PC-9 (cell line): ENCODE results near the gene NOTCH4. TPM values are rescaled to one million over a fixed set of nuclear protein-coding genes. Genes with fewer than 3 reads are reported as not detected.

Experiments
- BruUV-seq: library from RNA; stranded (reverse); fragments of 400-500 nt; replicated peaks from 2 replicates; lab custom pipeline; 2021; lab: Mats Ljungman, UMichigan
- CTCF ChIA-PET: fragments of 300-600 bp; sonication (Branson Sonifier 250); formaldehyde crosslinking; loops from one replicate; lab custom pipeline; 2022; ENCODE audit warnings: antibody characterized with exemption; lab: Charles Lee
- POLR2A ChIA-PET: fragments of 300-600 bp; sonication (Branson Sonifier 250); formaldehyde crosslinking; loops from one replicate; lab custom pipeline; 2022; ENCODE audit warnings: antibody characterized with exemption; ENCODE audit not compliant: unreplicated experiment; lab: Charles Lee
- DNase-seq, 2 experiments: peaks; one replicate each; pipeline versions ENCODE4 v3.0.0 to v3.0.0-alpha.2; 2015 to 2022; ENCODE audit warnings: mixed read lengths in 1 of 2
- H2AFZ ChIP-seq: fragments of 200-600 bp; sonication (generic); 2 replicates; pipeline ENCODE4 v1.8.1; 2017; ENCODE audit warnings: antibody characterized with exemption
- H3F3A ChIP-seq: fragments of 200-600 bp; sonication (generic); 2 replicates; pipeline ENCODE4 v1.8.1; 2017; ENCODE audit warnings: antibody characterized with exemption, mild to moderate bottlenecking, low read depth; ENCODE audit not compliant: insufficient read depth
- H3K27ac ChIP-seq: fragments of 200-600 bp; sonication (generic); 2 replicates; pipeline ENCODE4 v1.6.1; 2016; ENCODE audit warnings: mixed run types
- H3K27me3 ChIP-seq: fragments of 200-600 bp; sonication (generic); 2 replicates; pipeline ENCODE4 v1.6.1; 2016; ENCODE audit warnings: low read depth, mixed run types; ENCODE audit not compliant: insufficient read depth
- H3K36me3 ChIP-seq: fragments of 200-600 bp; sonication (generic); 2 replicates; pipeline ENCODE4 v1.6.1; 2016; ENCODE audit warnings: low read depth, mixed run types
- H3K4me1 ChIP-seq: fragments of 200-600 bp; sonication (generic); replicated peaks from 2 replicates; pipeline ENCODE4 v1.6.1; 2016; ENCODE audit warnings: mixed run types; ENCODE audit not compliant: insufficient read depth
- H3K4me2 ChIP-seq: fragments of 200-600 bp; sonication (generic); 2 replicates; pipeline ENCODE4 v1.6.1; 2017; ENCODE audit warnings: mixed run types
- H3K4me3 ChIP-seq: fragments of 200-600 bp; sonication (generic); 2 replicates; pipeline ENCODE4 v1.6.1; 2016; ENCODE audit warnings: mixed run types
- H3K79me2 ChIP-seq: fragments of 200-600 bp; sonication (generic); 2 replicates; pipeline ENCODE4 v1.6.1; 2017; ENCODE audit warnings: low read depth, mixed run types
- H3K9me2 ChIP-seq: fragments of 200-600 bp; sonication (generic); 2 replicates; pipeline ENCODE4 v1.8.1; 2017; ENCODE audit warnings: mild to moderate bottlenecking; ENCODE audit not compliant: insufficient read depth
- H3K9me3 ChIP-seq: fragments of 200-600 bp; sonication (generic); 2 replicates; pipeline ENCODE4 v1.8.1; 2016; ENCODE audit warnings: low read depth; ENCODE audit not compliant: insufficient read depth
- H4K20me1 ChIP-seq: fragments of 200-600 bp; sonication (generic); 2 replicates; pipeline ENCODE4 v1.8.1; 2017; ENCODE audit not compliant: insufficient read depth
- EZH2 ChIP-seq: fragments of 200-600 bp; sonication (generic); IDR thresholded peaks from 2 replicates; pipeline ENCODE4 v1.8.0; 2017; ENCODE audit warnings: antibody characterized with exemption, low read depth
- intact Hi-C: fragments of 100-400 bp; cut with micrococcal nuclease; formaldehyde crosslinking; loops from one replicate; pipeline ENCODE4 v1.10.0; 2022; ENCODE audit not compliant: unreplicated experiment
- total RNA-seq: library from RNA; stranded (reverse); gene quantifications from 2 replicates; pipeline ENCODE4 v1.2.3, GENCODE V29; 2021
- TF ChIP-seq, protein P1 (sequence below): fragments of 200-600 bp; sonication (generic); conservative IDR thresholded peaks from 2 replicates; pipeline ENCODE4 v1.6.1; 2017; ENCODE audit warnings: mixed run types, antibody characterized with exemption, mild to moderate bottlenecking, moderate library complexity

NOTCH4 gene
- total RNA-seq, 1 experiment from 2014 or later = 1.5 TPM

DNA sequence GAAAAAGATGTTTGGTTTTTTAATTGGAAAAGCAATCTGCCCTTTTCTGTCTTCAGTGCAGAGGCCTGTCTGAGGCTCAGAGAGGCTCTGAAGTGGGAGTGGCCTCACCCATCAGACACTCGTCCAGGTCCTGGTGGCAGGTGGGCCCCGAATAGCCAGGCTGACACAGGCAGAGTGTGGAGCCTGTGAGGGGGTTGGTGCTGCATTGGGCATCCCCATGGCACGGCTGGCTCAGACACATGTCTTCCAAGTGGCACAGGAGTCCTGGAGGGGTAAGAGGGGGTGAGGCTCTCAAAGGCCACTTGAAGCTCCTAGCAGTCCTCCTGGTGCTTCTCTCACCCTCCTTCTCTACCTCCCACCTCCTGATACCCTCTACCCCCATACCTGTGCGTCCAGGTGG, 3.8 kb downstream of the NOTCH4 start:
- intact Hi-C loops = no loop called here
- no peaks in the 10 kb centered on the region for H3K4me1 ChIP-seq

DNA sequence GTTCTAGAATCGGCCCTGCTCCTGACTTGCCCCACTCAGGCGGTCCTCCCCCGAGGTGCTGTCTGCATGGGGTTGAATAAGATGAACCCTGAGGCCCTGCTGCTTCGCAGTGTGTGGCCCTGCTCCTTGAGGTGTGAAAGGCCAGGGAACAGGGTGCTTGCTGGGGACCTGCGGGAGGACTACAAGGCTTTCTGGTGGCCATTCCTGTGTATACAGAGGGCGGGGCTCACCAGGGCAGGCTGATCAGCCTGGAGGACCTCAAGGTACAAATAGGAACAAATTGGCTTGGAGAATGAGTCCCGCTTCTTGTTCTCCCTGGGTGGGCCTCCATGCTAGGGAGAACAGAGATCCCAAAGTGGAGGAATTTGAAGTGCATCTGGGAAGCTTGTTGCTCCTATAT, 5.7 kb downstream of the NOTCH4 start:
- TF ChIP-seq, protein P1, sequence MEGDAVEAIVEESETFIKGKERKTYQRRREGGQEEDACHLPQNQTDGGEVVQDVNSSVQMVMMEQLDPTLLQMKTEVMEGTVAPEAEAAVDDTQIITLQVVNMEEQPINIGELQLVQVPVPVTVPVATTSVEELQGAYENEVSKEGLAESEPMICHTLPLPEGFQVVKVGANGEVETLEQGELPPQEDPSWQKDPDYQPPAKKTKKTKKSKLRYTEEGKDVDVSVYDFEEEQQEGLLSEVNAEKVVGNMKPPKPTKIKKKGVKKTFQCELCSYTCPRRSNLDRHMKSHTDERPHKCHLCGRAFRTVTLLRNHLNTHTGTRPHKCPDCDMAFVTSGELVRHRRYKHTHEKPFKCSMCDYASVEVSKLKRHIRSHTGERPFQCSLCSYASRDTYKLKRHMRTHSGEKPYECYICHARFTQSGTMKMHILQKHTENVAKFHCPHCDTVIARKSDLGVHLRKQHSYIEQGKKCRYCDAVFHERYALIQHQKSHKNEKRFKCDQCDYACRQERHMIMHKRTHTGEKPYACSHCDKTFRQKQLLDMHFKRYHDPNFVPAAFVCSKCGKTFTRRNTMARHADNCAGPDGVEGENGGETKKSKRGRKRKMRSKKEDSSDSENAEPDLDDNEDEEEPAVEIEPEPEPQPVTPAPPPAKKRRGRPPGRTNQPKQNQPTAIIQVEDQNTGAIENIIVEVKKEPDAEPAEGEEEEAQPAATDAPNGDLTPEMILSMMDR = no peak
- no peak for TF ChIP-seq EZH2
- intact Hi-C loops = no loop called here
- Histone ChIP-seq H3K4me1 (no peaks in the 10 kb centered on the region), H3F3A (no peaks in the 10 kb centered on the region), H3K9me3 (no peaks in the 10 kb centered on the region), H4K20me1 (no peaks in the 10 kb centered on the region), H3K27me3 (peaks cover 87% of the 10 kb centered on the region), H3K27ac (no peak overlapping the region), H3K9me2 (no peaks in the 10 kb centered on the region), H3K4me3 (no peak overlapping the region), H3K4me2 (no peak overlapping the region), H2AFZ (no peak overlapping the region), H3K36me3 (no peaks in the 10 kb centered on the region), H3K79me2 (no peaks in the 10 kb centered on the region)
- DNase-seq = no peak
- ChIA-PET CTCF (no interaction called here), POLR2A (no interaction called here)
- no TSS peak for BruUV-seq

More for the DNA sequence above, 3.8 kb downstream of the NOTCH4 start:
- Histone ChIP-seq H2AFZ (no peak overlapping the region), H3K4me3 (no peak overlapping the region), H3K79me2 (no peaks in the 10 kb centered on the region), H3K27me3 (peaks cover 77% of the 10 kb centered on the region), H3K36me3 (no peaks in the 10 kb centered on the region), H3K27ac (no peak overlapping the region), H3K9me3 (no peaks in the 10 kb centered on the region), H3K9me2 (no peaks in the 10 kb centered on the region), H3F3A (no peaks in the 10 kb centered on the region), H3K4me2 (no peak overlapping the region), H4K20me1 (no peaks in the 10 kb centered on the region)
- no peak for DNase-seq
- no TSS peak for BruUV-seq
- TF ChIP-seq, protein P1 = no peak
- no peak for TF ChIP-seq EZH2
- CTCF ChIA-PET = no interaction called here
- POLR2A ChIA-PET = interaction anchor here (0.6 kb wide), 1 partner anchor 757 kb away, joined by 7 read pairs; no protein-coding TSS in a partner anchor

DNA sequence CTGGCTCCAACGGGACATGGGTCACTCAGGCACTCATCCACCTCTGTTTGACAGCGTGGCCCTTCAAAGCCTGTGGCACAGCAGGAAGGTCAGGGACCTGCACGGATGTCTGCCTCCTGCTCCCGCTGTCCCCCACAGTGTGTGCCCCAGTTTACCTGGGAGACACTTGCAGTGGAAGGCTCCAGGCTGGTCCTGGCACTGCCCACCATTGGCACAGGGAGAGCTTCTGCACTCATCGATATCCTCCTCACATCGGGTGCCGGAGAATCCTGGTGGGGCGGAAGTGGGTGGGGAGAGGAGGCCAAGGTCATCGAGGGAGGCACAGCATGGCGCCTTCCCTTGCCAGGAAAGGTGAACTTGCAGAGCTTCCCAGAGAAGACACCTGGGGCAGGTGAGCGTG, 6.9 kb downstream of the NOTCH4 start:
- ChIA-PET CTCF (no interaction called here), POLR2A (no interaction called here)
- no TSS peak for BruUV-seq
- no peak overlapping the region for H3K4me2 ChIP-seq
- H3K4me1 ChIP-seq = no peaks in the 10 kb centered on the region
- no peak for TF ChIP-seq EZH2
- TF ChIP-seq, protein P1 = no peak
- H3K4me3 ChIP-seq = no peak overlapping the region
- H2AFZ ChIP-seq = no peak overlapping the region
- H3K79me2 ChIP-seq = no peaks in the 10 kb centered on the region
- intact Hi-C loops = no loop called here
- no peak for DNase-seq
- no peaks in the 10 kb centered on the region for H3F3A ChIP-seq
- no peaks in the 10 kb centered on the region for H3K36me3 ChIP-seq
- no peaks in the 10 kb centered on the region for H4K20me1 ChIP-seq
- no peaks in the 10 kb centered on the region for H3K9me2 ChIP-seq
- peaks cover 80% of the 10 kb centered on the region for H3K27me3 ChIP-seq
- no peak overlapping the region for H3K27ac ChIP-seq
- no peaks in the 10 kb centered on the region for H3K9me3 ChIP-seq
